ENCODE data around the gene CCDC141.

The CCDC141 gene

GRCh38 chr2:178863856-178864620 is 185.9 kb downstream of the CCDC141 start:
- no peak for DNase-seq

DNA sequence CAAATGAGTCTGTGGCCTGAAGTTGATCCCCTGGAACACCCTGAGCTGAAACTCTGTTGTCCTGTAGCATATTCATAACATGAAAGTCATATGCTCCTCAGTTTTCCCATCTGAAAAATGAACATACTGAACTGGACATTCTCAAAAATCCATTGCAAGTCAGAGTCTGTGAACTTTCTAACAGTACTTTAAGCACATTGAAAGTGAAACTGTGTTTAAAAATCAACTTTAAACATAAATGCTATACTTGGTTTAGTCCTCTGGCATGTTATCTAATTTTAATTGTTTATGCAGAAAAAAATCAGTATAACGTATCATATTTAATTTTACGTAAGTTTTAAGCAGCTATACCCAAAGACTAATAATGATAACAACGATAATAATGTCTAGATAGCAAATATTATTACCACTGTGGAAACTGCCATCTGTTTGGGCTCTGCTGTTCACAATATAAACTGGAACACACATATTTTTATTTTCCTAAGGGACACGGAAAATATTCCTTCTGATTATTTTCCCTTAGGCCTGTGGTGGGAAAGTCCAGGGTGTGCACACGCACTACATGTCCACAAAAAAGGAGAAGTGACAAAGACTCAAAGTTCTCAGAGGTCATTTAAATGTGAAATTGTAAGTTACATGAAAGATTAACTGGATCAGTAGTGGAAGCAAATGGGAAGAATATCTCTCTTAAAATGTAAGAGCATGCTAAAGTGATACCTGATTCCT is 186.6 kb downstream of the CCDC141 start:
- DNase-seq = no peak

- no peak for DNase-seq
These were observed 189.4 kb downstream of the CCDC141 start for GRCh38 chr2:178860551-178860950.

GRCh38 chr2:178859730-178860129 is 190.2 kb downstream of the CCDC141 start:
- no peak for DNase-seq

DNA sequence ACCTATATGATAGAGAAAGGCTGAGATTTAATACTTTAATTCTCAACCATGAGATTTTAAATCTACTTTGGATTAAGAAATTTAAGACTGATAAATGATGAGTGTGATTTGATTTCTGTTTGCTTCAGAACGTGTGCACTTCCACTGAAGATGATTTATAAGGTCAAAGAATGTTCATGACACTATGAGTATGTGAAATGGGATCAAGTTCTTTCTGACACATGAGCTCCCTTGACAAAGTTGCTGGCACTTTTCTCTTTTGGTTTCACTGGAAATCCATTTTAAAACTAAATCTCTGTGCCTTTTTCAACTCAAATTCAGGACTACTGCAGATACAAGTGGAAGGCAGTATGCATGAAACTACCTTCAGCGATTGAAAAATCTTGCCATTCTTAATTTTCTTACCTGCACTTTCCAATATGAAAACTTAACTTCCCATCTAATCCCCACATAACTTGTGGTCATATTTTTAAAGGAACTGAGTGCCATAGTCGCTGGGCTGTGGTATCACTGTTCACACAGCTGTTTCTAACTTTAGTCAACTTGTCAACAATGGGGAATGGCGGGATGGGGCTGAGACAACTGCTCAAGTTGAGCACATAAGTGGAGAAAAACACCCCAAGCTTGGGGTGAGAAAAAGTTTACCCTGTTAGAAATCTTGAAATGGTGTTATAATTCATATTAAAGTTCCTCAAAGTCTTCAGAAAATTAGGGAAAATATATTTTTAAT is 190.9 kb downstream of the CCDC141 start:
- no peak for DNase-seq

DNA sequence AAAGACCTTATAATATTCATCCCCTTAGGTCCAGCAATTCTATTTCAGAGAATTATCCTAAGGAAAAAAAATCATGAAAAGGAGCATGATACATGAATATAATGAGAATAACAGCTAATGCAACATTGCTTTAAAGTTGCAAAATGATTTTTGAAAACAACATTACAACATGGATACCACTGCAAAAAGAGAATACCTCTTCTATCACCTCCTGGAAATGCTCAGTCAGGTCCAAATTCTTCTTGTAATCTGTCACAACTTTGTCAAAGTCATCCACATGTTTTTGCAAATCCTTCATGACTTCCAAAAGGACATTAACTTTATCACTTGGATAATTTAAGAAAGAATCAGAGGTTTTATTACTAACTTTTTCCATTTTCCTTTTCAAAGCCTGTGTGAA is 194.8 kb downstream of the CCDC141 start:
- no peak for DNase-seq

GRCh38 chr2:178848335-178848734 is 201.6 kb downstream of the CCDC141 start:
- DNase-seq = no peak

DNA sequence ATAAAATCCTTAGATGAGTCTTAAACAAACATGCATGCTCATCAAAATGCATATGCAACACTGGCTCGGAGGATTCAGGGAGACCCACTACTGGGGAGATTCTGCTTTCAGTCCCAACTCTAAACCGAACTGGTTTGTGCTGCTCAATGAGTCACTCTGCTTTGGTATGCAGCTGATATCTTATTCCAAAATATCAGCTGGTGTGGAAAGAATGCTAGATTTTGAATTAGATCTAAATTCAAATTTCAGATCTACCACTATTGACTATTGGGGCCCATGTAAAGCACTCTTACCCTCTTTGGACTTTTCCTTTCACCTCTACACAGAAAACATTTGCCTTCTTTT is 203.5 kb downstream of the CCDC141 start:
- DNase-seq = no peak

DNA sequence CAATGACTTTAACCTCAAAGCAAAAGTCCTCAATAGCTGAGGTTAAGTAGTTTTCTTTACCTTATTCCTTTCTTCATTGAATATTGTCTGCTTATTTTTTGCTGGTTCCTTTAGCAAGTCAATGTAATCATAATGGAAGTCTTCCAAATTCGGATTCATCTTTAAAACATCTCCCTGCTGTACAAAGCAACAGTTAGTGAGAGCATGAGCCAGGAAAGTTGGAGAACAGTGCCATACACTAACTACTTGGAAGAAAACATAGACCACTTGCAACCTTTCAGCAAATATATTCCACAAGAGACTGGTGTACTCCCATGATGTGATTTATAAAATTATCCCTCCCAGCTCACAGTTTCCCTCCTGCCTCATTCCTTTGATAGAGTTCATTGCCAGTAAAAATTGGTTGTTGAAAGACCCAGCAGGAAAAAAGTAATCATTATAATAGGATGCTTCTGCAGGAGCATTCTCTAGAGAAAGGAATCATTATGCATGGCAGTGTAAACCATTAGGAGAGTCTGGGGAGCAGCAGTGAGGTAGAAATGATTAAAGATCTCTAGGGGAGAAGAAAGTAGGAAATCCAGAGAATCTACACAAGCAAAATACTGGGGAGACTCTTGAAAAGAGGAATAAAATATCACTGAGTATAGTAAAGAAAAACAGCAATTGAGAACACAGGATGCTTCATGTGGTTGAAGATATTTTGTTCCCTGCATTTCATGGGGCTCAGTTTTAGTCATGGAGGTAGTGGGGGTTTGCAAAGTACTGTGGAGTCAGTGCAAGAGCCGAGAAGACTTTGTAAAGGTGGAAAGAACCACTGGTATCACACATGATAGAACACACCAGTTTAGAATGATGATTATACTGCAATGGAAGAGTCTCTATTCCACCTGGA is 204.1 kb downstream of the CCDC141 start:
- DNase-seq = no peak

GRCh38 chr2:178844701-178845100 is 205.2 kb downstream of the CCDC141 start:
- no peak for DNase-seq

GRCh38 chr2:178844269-178844668 is 205.7 kb downstream of the CCDC141 start:
- no peak for DNase-seq

DNA sequence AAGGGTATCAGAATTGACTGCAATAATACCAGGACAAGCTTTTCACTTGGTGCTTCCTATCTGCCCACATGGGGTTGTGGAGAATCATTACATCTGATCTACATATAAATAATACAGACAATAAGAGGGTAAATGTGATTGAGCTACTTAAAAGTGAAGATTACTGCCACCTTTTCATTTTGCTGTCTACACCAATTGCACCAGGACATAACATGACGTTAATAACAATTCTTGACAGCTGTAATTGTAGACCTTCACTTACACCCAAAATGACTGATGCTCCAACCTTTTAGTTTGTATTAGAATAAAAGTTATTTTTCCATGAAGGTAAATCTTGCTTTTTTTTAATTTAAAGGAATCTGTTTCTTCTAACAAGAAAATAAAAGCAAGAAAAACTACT is 206.2 kb downstream of the CCDC141 start:
- DNase-seq = no peak

- no peak for DNase-seq
These were observed 213.1 kb downstream of the CCDC141 start for GRCh38 chr2:178836807-178837206.

- DNase-seq = no peak
These were observed 215.9 kb downstream of the CCDC141 start for GRCh38 chr2:178834086-178834485.

- DNase-seq = no peak
These were observed 216.6 kb downstream of the CCDC141 start for GRCh38 chr2:178833382-178833781.

- no peak for DNase-seq
These were observed 219.5 kb downstream of the CCDC141 start for GRCh38 chr2:178830451-178830850.

DNA sequence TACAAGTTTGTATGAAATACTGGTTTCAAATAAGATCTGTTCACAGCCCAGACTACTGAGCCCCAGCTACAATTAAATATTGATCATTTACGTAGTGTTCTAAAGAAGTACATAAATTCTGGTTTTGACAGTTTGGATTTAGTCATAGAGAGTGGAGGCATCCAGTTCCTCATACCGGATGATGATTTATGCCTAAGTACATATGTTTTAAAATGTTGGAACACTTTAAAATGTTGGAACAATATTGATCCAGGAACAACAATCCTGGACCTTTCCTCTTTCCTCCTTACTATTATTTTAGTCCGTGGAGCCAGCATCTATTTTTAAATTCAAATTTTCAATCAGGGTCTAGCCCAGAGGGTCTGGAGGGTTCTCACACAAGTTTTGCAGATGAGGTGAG is 220.0 kb downstream of the CCDC141 start:
- no peak for DNase-seq

- DNase-seq = no peak
These were observed 220.5 kb downstream of the CCDC141 start for GRCh38 chr2:178829299-178829960.

DNA sequence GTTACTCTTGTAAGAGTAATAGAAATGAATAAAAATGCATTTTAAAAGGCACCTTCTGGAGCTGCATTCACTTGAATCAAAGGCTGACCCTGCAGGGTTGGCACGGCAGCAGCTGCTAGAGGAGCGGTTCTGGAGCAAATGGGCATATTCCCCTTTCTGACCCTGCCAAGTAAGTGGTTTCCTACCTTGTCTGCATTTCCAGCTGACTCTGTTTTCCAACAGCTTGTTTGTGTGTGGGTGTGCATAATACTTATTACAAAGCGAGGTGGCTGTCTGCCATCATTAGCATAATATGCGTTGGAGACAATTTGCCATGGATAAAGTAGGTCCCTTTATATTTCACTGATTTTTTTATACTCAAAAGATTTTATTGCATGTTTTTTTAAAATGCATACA is 221.5 kb downstream of the CCDC141 start:
- no peak for DNase-seq

- DNase-seq = no peak
These were observed 222.0 kb downstream of the CCDC141 start for GRCh38 chr2:178827739-178828485.

DNA sequence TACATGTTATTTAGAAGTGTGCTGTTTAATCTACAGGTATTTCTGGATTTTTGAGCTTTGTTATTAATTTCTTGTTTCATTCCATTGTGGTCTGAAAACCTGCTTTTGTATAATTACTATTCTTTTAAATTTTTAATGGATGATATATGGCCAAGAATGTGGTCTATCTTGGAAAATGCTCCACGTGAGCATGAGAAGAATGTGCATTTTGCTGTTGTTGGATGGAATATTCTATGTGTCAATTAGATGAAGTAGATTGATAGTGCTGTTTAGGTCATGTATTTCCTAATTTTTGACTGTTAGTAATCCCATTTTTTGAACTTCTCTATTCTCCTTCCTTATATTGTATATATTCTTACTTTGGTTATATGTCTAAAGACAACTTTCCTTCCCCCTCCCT is 222.8 kb downstream of the CCDC141 start:
- no peak for DNase-seq

GRCh38 chr2:178825183-178825582 is 224.8 kb downstream of the CCDC141 start:
- no peak for DNase-seq

Data from AML-193 (cell line).